HCT116 (cell line): ENCODE measurements around the gene DPP10. TPM values are rescaled to one million over a fixed set of nuclear protein-coding genes. Genes with fewer than 3 reads are reported as not detected.

Experiments used
- ATAC-seq: fragments of 200-7000 bp; cut with Tn5 transposase; 2 replicates; pipeline ENCODE4 v1.9.1; 2020; ENCODE audit warnings: mild to moderate bottlenecking, moderate library complexity
- BruUV-seq: library from RNA; stranded (reverse); fragments of 400-500 nt; replicated peaks from 2 replicates; lab custom pipeline; 2021; lab: Mats Ljungman, UMichigan
- CTCF ChIA-PET: fragments of 300-600 bp; sonication (Branson Sonifier 250); formaldehyde crosslinking; loops from one replicate; lab custom pipeline; 2021; ENCODE audit warnings: antibody characterized with exemption; lab: Charles Lee
- POLR2A ChIA-PET: fragments of 300-600, 350-600 bp; sonication (Branson Sonifier 250); formaldehyde crosslinking; loops from one replicate; lab custom pipeline; 2021; ENCODE audit warnings: antibody characterized with exemption; lab: Charles Lee
- RAD21 ChIA-PET, 2 experiments: fragments of 300-600 bp; sonication (Branson Sonifier 250); formaldehyde crosslinking; loops; one replicate each; lab custom pipeline; 2023; ENCODE audit warnings: low total read pairs in 2 of 2; ENCODE audit not compliant: uncharacterized antibody in 2 of 2, unreplicated experiment in 2 of 2, low non-redundant PET in 1 of 2; lab: Charles Lee
- DNase-seq: peaks from one replicate; pipeline ENCODE4 v3.0.0-alpha.2; 2010; ENCODE audit warnings: low read depth, low spot score
- H2AFZ ChIP-seq: fragments of 200-600 bp; shearing (Covaris generic), sonication (generic); 2 replicates; pipeline ENCODE4 v1.6.1; 2017; ENCODE audit warnings: low read depth, mixed run types, mixed read lengths, antibody characterized with exemption, low read length; ENCODE audit not compliant: poor library complexity, severe bottlenecking
- H3K27ac ChIP-seq: 2 replicates; pipeline ENCODE4 v1.5.1; 2012; ENCODE audit warnings: low read depth, low read length
- H3K27me3 ChIP-seq: fragments of 200-600 bp; sonication (generic); 2 replicates; pipeline ENCODE4 v1.6.1; 2016; ENCODE audit warnings: mixed run types, low read length, mixed read lengths; ENCODE audit not compliant: insufficient read depth
- H3K36me3 ChIP-seq, 2 experiments: fragments of 200-500 bp in 1 of 2; fragments of 200-600 bp in 1 of 2; sonication (Bioruptor generic) in 1 of 2; sonication (generic) in 1 of 2; 2 replicates each; pipeline versions ENCODE4 v1.5.1 to v1.6.1; 2014 to 2016; ENCODE audit warnings: low read length in 2 of 2, inconsistent platforms in 1 of 2, mixed read lengths in 1 of 2, mixed run types in 1 of 2; ENCODE audit not compliant: insufficient read depth in 2 of 2, control insufficient read depth in 1 of 2
- H3K4me1 ChIP-seq, 2 experiments: fragments of 200-600 bp in 1 of 2; sonication (generic) in 1 of 2; 2 replicates each; pipeline versions ENCODE4 v1.5.1 to v1.6.1; 2012 to 2017; ENCODE audit warnings: low read length in 2 of 2, inconsistent platforms in 1 of 2, mild to moderate bottlenecking in 1 of 2, mixed read lengths in 1 of 2, mixed run types in 1 of 2, moderate library complexity in 1 of 2; ENCODE audit not compliant: insufficient read depth in 2 of 2, control insufficient read depth in 1 of 2
- H3K4me2 ChIP-seq: fragments of 200-600 bp; sonication (generic); 2 replicates; pipeline ENCODE4 v1.6.1; 2017; ENCODE audit warnings: mixed run types, low read length, mixed read lengths
- H3K4me3 ChIP-seq, 2 experiments: fragments of 200-600 bp in 1 of 2; sonication (generic) in 1 of 2; replicated peaks in 1 of 2; 2 replicates each; pipeline ENCODE4 v1.5.1; 2011 to 2016; ENCODE audit warnings: low read length in 2 of 2, control low read depth in 1 of 2, low read depth in 1 of 2, mild to moderate bottlenecking in 1 of 2, mixed read lengths in 1 of 2, mixed run types in 1 of 2
- H3K79me2 ChIP-seq: fragments of 200-600 bp; sonication (generic); 2 replicates; pipeline ENCODE4 v1.6.1; 2017; ENCODE audit warnings: mild to moderate bottlenecking, mixed run types, low read length, moderate library complexity, mixed read lengths; ENCODE audit not compliant: insufficient read depth
- H3K9ac ChIP-seq: fragments of 200-600 bp; sonication (generic); 2 replicates; pipeline ENCODE4 v1.6.1; 2016; ENCODE audit warnings: low read length, mixed read lengths
- H3K9me2 ChIP-seq: fragments of 200-600 bp; sonication (generic), shearing (Covaris generic); 2 replicates; pipeline ENCODE4 v1.6.1; 2017; ENCODE audit warnings: mixed run types, mild to moderate bottlenecking, moderate library complexity; ENCODE audit not compliant: insufficient read depth
- H3K9me3 ChIP-seq, 2 experiments: fragments of 200-500 bp in 1 of 2; fragments of 200-600 bp in 1 of 2; sonication (Bioruptor generic) in 1 of 2; sonication (generic) in 1 of 2; 2 replicates each; pipeline ENCODE4 v1.6.1; 2014 to 2017; ENCODE audit warnings: low read length in 2 of 2, mixed read lengths in 2 of 2, inconsistent platforms in 1 of 2, low read depth in 1 of 2, mild to moderate bottlenecking in 1 of 2, mixed run types in 1 of 2, moderate library complexity in 1 of 2; ENCODE audit not compliant: control insufficient read depth in 1 of 2, insufficient read depth in 1 of 2
- H4K20me1 ChIP-seq: fragments of 200-600 bp; sonication (generic), shearing (Covaris generic); 2 replicates; pipeline ENCODE4 v1.6.1; 2017; ENCODE audit warnings: mixed run types, mild to moderate bottlenecking, moderate library complexity; ENCODE audit not compliant: insufficient read depth
- CBX3 ChIP-seq: IDR thresholded peaks from 2 replicates; pipeline ENCODE4 v1.6.1; 2012; ENCODE audit warnings: low read depth
- EGR1 ChIP-seq: IDR thresholded peaks from 2 replicates; pipeline ENCODE4 v1.6.1; 2012; ENCODE audit warnings: low read depth
- ELF1 ChIP-seq: IDR thresholded peaks from 2 replicates; pipeline ENCODE4 v1.6.1; 2012; ENCODE audit warnings: low read depth, borderline replicate concordance
- EZH2 ChIP-seq: fragments of 200-600 bp; sonication (generic); IDR thresholded peaks from 2 replicates; pipeline ENCODE4 v1.6.1; 2017; ENCODE audit warnings: antibody characterized with exemption, mixed run types
- EZH2phosphoT487 ChIP-seq: fragments of 200-600 bp; IDR thresholded peaks from 2 replicates; pipeline ENCODE4 v1.6.1; 2018; ENCODE audit warnings: antibody characterized with exemption, borderline replicate concordance
- POLR2A ChIP-seq: IDR thresholded peaks from 2 replicates; pipeline ENCODE4 v1.7.0; 2011; ENCODE audit warnings: borderline replicate concordance; ENCODE audit not compliant: insufficient read depth, insufficient read length; ENCODE audit errors: extremely low read depth
- POLR2AphosphoS5 ChIP-seq: IDR thresholded peaks from 2 replicates; pipeline ENCODE4 v1.6.1; 2011; ENCODE audit warnings: mild to moderate bottlenecking, low read depth, low read length, moderate library complexity
- YY1 ChIP-seq: IDR thresholded peaks from 2 replicates; pipeline ENCODE4 v1.6.1; 2011; ENCODE audit warnings: low read length, low read depth, moderate library complexity, mild to moderate bottlenecking; ENCODE audit not compliant: insufficient replicate concordance; ENCODE audit errors: extremely low read depth
- intact Hi-C: fragments of 100-400 bp; cut with micrococcal nuclease; formaldehyde crosslinking; loops from 2 replicates; pipeline ENCODE4 v1.10.0; 2022
- total RNA-seq: library from RNA; stranded (reverse); gene quantifications from one replicate; pipeline ENCODE4 v1.2.1, GENCODE V29; 2021; ENCODE audit not compliant: unreplicated experiment
- TF ChIP-seq, protein P1 (sequence below): IDR thresholded peaks from 2 replicates; pipeline ENCODE4 v1.6.1; 2011; ENCODE audit warnings: mild to moderate bottlenecking, low read length, moderate library complexity; ENCODE audit not compliant: insufficient replicate concordance; ENCODE audit errors: extremely low read depth
- TF ChIP-seq, protein P2 (sequence below): IDR thresholded peaks from 2 replicates; pipeline ENCODE4 v1.6.1; 2012; ENCODE audit warnings: low read depth

Gene DPP10
- total RNA-seq, 1 experiment from 2014 or later = not detected

DNA sequence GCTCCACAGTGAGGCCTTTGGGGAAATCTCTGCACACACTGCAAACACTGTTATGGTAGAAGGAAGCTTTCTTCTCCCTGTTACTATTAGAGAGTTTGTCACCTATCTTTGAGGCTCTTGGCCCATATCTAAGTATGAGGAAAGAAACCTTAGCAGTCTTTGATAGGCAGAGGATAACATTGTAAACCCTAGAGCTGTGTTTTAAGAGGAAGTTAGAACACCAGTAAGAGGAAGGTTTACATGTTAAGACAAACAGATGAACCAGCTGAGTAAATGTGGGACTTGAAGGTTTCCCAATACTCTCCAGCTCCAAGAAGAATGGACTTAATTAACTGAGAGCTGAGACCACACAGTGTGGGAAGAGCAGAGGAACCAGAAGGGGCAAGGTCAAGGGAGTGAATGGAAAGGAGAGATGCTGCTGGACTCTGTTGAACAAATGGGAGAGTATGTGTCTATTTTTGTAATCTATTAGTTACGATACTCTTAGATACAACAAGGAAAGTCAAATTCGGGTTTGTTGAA, 257.0 kb downstream of the DPP10 start:
- no peak for ATAC-seq
- no peaks in the 10 kb centered on the region for H3K79me2 ChIP-seq
- ChIA-PET POLR2A (no interaction called here), CTCF (no interaction called here), RAD21 (no interaction called here)
- BruUV-seq = no TSS peak
- H2AFZ ChIP-seq = no peak overlapping the region
- H3K36me3 ChIP-seq = no peaks in the 10 kb centered on the region
- H3K9me3 ChIP-seq = peaks cover 0 to 30% of the 10 kb centered on the region in 2 experiments; a peak in 2 of 4 replicates
- H3K27me3 ChIP-seq = no peaks in the 10 kb centered on the region
- H3K4me2 ChIP-seq = no peak overlapping the region
- TF ChIP-seq, protein P1, sequence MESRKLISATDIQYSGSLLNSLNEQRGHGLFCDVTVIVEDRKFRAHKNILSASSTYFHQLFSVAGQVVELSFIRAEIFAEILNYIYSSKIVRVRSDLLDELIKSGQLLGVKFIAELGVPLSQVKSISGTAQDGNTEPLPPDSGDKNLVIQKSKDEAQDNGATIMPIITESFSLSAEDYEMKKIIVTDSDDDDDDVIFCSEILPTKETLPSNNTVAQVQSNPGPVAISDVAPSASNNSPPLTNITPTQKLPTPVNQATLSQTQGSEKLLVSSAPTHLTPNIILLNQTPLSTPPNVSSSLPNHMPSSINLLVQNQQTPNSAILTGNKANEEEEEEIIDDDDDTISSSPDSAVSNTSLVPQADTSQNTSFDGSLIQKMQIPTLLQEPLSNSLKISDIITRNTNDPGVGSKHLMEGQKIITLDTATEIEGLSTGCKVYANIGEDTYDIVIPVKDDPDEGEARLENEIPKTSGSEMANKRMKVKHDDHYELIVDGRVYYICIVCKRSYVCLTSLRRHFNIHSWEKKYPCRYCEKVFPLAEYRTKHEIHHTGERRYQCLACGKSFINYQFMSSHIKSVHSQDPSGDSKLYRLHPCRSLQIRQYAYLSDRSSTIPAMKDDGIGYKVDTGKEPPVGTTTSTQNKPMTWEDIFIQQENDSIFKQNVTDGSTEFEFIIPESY = no peak
- TF ChIP-seq EZH2 (no peak), POLR2AphosphoS5 (no peak), POLR2A (no peak), CBX3 (no peak), EGR1 (no peak), YY1 (no peak), EZH2phosphoT487 (no peak), ELF1 (no peak)
- TF ChIP-seq, protein P2, sequence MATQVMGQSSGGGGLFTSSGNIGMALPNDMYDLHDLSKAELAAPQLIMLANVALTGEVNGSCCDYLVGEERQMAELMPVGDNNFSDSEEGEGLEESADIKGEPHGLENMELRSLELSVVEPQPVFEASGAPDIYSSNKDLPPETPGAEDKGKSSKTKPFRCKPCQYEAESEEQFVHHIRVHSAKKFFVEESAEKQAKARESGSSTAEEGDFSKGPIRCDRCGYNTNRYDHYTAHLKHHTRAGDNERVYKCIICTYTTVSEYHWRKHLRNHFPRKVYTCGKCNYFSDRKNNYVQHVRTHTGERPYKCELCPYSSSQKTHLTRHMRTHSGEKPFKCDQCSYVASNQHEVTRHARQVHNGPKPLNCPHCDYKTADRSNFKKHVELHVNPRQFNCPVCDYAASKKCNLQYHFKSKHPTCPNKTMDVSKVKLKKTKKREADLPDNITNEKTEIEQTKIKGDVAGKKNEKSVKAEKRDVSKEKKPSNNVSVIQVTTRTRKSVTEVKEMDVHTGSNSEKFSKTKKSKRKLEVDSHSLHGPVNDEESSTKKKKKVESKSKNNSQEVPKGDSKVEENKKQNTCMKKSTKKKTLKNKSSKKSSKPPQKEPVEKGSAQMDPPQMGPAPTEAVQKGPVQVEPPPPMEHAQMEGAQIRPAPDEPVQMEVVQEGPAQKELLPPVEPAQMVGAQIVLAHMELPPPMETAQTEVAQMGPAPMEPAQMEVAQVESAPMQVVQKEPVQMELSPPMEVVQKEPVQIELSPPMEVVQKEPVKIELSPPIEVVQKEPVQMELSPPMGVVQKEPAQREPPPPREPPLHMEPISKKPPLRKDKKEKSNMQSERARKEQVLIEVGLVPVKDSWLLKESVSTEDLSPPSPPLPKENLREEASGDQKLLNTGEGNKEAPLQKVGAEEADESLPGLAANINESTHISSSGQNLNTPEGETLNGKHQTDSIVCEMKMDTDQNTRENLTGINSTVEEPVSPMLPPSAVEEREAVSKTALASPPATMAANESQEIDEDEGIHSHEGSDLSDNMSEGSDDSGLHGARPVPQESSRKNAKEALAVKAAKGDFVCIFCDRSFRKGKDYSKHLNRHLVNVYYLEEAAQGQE = no peak
- intact Hi-C loops = no loop called here
- no peaks in the 10 kb centered on the region for H3K4me1 ChIP-seq
- no peaks in the 10 kb centered on the region for H3K9me2 ChIP-seq
- no peaks in the 10 kb centered on the region for H4K20me1 ChIP-seq
- H3K27ac ChIP-seq = no peak overlapping the region
- no peak for DNase-seq
- no peak overlapping the region for H3K4me3 ChIP-seq
- H3K9ac ChIP-seq = no peak overlapping the region
